ES-I3 (cell line): ENCODE measurements around the gene ARHGAP23.
A peak's percentile ranks its signal among the peaks of the same experiment; 100 is the strongest.
"Not testable (repeated sequence)": the region's sequence is repeated elsewhere in the genome, so short reads cannot be mapped to it uniquely, and the experiment has no call there.

ENCODE experiments used
- H3K36me3 ChIP-seq: 2 replicates; pipeline ENCODE4 v1.6.1; 2013; ENCODE audit warnings: mild to moderate bottlenecking, low read length, control low read depth, moderate library complexity; ENCODE audit not compliant: insufficient read depth
- H3K4me1 ChIP-seq: 2 replicates; pipeline ENCODE4 v1.6.1; 2013; ENCODE audit warnings: mild to moderate bottlenecking, control low read depth, low read length; ENCODE audit not compliant: insufficient read depth
- H3K9ac ChIP-seq: 2 replicates; pipeline ENCODE4 v1.6.1; 2013; ENCODE audit warnings: low read depth, mild to moderate bottlenecking, low read length, moderate library complexity
- H3K9me3 ChIP-seq: 2 replicates; pipeline ENCODE4 v1.6.1; 2013; ENCODE audit warnings: mild to moderate bottlenecking, low read length, moderate library complexity; ENCODE audit not compliant: control insufficient read depth, insufficient read depth

Gene ARHGAP23

DNA sequence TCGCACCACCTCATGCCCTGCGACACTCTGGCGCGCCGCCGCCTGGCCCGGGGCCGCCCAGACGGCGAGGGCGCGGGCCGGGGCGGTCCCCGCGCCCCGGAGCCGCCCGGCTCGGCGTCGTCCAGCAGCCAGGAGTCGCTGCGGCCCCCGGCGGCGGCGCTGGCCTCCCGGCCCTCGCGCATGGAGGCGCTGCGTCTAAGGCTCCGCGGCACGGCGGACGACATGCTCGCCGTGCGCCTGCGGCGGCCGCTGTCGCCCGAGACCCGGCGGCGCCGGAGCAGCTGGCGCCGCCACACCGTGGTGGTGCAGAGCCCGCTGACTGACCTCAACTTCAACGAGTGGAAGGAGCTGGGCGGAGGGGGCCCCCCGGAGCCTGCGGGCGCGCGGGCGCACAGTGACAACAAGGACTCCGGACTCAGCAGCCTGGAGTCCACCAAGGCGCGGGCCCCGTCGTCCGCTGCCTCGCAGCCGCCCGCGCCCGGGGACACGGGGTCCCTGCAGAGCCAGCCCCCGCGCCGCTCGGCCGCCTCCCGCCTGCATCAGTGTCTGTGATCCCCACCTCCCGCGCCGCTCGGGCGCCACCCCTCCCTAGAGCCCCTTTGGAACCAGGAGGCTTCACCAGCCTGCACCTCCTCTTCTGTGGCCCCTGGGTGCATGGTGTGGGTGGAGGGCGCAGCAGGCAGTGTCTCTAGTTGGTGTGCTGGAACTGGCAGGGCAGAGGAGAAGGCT is 82.3 kb downstream of the ARHGAP23 start:
- H3K36me3 ChIP-seq = no peaks in the 10 kb centered on the region; the same call in 1 of the 2 replicates
- H3K4me1 ChIP-seq = peaks cover 25% of the 10 kb centered on the region
- H3K9ac ChIP-seq = peak overlapping the region; percentile 23
- no peaks in the 10 kb centered on the region for H3K9me3 ChIP-seq

DNA sequence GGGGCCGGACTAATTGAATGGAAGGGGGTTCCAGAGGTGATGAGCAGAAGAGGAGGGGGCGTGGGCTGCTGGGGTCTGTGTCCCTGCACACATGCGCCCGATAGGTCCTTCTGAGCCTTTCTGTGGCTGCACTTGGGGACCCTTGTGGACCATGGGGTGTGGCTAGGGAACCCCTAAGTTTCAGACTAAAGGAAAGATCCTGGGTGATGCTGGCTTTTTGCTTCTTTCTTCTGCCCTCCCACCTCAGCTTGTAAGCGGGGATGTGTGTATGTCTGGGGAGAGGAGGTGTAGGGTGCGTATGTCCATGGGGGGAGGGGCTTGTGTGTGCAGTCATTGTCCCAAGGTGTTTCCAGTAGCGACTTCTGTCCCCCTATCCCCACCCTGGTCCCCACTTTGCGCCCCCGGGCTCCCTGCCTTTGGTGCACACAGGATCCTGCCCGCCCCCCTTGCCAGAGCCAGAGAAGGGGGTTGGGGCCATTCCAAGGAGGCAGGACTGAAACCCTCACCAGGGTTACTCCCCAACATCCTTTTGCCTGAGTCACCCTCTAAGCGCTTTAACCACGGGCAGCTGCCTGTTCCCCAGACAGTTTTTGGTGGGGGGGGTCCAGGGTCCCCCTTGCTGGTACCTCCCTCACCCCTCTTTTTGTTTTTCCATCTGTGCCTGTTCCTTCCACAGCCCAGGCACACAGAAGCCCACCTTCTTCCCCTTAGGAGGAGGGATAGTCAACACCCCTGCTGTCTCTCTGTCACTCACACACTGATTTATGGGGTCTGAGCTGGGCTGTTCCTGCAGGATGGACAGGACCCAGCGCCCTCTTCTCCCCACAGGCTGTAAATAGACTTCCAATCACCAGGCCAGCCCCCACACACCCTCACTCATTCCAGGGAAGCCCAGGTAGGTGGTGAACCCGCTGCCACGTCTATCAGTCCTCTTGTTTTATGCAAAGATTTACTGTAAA is 83.2 kb downstream of the ARHGAP23 start:
- Histone ChIP-seq H3K4me1 (peaks cover 25% of the 10 kb centered on the region), H3K36me3 (no peaks in the 10 kb centered on the region; the same call in 1 of the 2 replicates), H3K9ac (peak overlapping the region; percentile 23), H3K9me3 (no peaks in the 10 kb centered on the region)

GRCh38 chr17:38512473-38513058 is 84.3 kb downstream of the ARHGAP23 start:
- H3K36me3 ChIP-seq = no peaks in the 10 kb centered on the region
- peaks cover 21% of the 10 kb centered on the region for H3K4me1 ChIP-seq
- no peak overlapping the region for H3K9ac ChIP-seq
- H3K9me3 ChIP-seq = no peaks in the 10 kb centered on the region

GRCh38 chr17:38526526-38526925 is 98.3 kb downstream of the ARHGAP23 start:
- not testable (repeated sequence) for H3K9ac ChIP-seq, H3K9me3 ChIP-seq, H3K4me1 ChIP-seq, H3K36me3 ChIP-seq

DNA sequence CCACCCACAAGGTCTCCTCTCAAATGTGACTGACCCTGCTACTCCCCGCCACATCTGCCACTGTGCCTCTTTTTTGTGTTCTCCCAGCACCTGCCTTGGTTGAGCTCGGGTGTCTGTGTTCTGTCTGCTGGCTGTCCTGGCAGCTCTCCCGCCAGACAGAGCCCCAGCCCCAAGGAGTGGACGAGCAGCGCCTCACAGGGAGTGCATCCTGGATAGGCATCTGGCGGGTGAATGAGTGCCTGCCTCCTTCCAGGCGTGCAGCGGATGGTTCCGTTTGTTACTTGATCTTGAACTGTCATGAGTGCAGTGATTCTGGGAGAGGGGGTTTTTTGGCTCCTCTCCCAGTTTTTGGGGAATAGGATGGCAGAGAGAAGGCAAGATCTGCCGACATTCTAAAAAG is 99.9 kb downstream of the ARHGAP23 start:
- H3K9ac ChIP-seq, H3K4me1 ChIP-seq, H3K9me3 ChIP-seq, H3K36me3 ChIP-seq: not testable (repeated sequence)

GRCh38 chr17:38530856-38531255 is 102.6 kb downstream of the ARHGAP23 start:
- H3K9me3 ChIP-seq, H3K4me1 ChIP-seq, H3K9ac ChIP-seq, H3K36me3 ChIP-seq: not testable (repeated sequence)

DNA sequence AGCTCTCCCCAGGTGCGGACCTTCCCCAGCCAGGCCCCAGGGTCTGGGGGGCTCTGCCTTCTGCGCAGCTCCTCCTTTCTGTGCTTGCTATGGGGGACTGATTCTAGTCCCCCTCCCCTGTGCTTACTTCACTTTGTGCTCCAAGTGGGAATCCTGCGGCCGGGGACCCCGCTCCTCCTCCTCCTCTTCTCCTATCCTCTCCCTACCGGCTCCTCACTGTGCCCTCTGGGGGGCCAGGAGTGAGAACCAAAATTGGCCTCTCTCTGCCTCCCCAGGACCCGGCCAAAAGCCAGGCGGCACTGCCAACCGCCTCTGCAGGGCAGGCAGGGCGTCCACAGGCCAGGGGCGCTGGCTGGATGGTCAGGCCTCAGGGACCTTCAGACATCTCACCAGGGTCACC is 103.5 kb downstream of the ARHGAP23 start:
- not testable (repeated sequence) for H3K4me1 ChIP-seq, H3K9ac ChIP-seq, H3K36me3 ChIP-seq, H3K9me3 ChIP-seq

DNA sequence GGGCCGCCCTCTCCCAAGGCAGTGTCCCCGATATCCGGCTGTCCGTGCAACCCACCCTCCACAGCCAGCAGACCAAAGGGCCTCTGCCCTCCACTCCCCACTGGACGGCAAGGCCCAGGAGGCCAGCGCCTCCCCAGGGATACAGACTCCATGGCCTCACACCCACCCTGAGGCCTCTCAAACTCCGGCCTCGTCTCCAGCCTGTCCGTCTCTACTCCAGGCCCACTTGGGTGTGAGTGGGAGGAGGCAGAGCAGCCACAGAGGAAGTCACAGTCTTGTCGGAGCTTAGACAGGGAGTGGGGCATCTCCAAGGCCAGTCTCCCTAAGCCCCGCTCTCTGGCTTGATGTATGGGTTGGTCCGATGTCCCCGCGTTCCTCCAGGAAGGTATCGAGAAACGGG is 104.2 kb downstream of the ARHGAP23 start:
- H3K36me3 ChIP-seq = no peaks in the 10 kb centered on the region
- peaks cover 8% of the 10 kb centered on the region for H3K4me1 ChIP-seq
- no peak overlapping the region for H3K9ac ChIP-seq
- H3K9me3 ChIP-seq = no peaks in the 10 kb centered on the region

DNA sequence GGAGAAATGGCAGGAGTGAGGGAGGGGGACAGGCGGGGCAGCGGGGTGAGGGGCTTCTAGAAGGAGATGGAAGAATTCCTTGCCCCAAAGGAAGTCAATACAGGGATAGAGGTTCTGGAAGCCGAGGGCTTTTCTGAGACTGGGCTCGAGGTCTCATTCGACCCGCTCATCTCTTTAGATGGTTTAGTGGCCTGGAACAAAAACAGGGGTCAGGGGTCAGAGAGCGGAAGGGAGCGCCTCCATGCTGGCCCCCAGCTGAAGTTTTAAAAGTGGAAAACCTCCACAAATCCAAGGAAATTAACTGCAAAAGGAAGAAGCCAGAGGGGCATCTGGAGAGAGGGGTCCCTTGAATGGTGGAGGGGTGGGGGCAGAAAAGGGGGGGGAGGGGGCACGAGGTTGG is 105.0 kb downstream of the ARHGAP23 start:
- Histone ChIP-seq H3K36me3 (no peaks in the 10 kb centered on the region), H3K4me1 (peaks cover 8% of the 10 kb centered on the region), H3K9me3 (no peaks in the 10 kb centered on the region), H3K9ac (no peak overlapping the region)

- Histone ChIP-seq H3K9ac (no peak overlapping the region), H3K4me1 (peaks cover 8% of the 10 kb centered on the region), H3K9me3 (no peaks in the 10 kb centered on the region), H3K36me3 (no peaks in the 10 kb centered on the region)
Measured at GRCh38 chr17:38533866-38534497, 105.7 kb downstream of the ARHGAP23 start.

DNA sequence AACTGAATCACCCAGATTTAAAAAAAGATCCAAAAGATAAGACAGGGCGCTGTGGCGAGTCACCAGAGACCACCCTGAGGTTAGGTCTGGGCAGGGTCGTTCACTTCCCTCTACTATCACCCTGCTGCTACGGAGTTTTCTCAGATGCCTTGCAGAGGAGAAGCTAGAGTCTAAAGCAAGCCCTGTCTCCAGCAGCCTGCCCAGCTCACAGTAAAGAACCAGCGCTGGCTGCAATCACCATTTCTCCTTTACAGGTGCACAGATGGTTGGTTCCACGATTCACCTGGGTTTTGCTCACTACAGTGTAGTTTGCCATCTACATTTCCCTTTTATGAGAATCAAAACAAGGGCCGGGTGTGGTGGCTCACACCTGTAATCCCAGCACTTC is 106.2 kb downstream of the ARHGAP23 start:
- H3K36me3 ChIP-seq = no peaks in the 10 kb centered on the region
- no peak overlapping the region for H3K9ac ChIP-seq
- H3K9me3 ChIP-seq = no peaks in the 10 kb centered on the region
- peaks cover 8% of the 10 kb centered on the region for H3K4me1 ChIP-seq

GRCh38 chr17:38535886-38536285 is 107.6 kb downstream of the ARHGAP23 start:
- Histone ChIP-seq H3K36me3 (no peaks in the 10 kb centered on the region), H3K9ac (no peak overlapping the region), H3K9me3 (no peaks in the 10 kb centered on the region), H3K4me1 (peaks cover 8% of the 10 kb centered on the region)

DNA sequence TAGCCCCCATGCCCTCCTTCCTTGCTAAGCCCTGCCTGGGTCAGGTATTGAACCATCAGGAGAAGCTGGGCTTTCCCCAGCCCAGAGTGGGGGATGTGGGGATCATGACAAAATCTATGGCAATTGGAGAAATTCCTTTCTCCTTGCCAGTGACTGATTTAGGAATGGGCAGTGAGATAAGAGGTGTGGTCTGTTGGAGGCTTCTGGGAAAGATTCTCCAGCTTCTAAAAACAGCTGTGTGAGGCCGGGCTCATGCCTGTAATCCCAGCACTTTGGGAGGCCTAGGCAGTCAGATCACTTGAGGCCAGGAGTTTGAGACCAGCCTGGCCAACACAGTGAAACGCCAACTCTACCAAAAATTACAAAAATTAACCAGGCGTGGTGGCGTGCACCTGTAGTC is 108.4 kb downstream of the ARHGAP23 start:
- H3K36me3 ChIP-seq = no peaks in the 10 kb centered on the region
- H3K9ac ChIP-seq = no peak overlapping the region
- H3K9me3 ChIP-seq = no peaks in the 10 kb centered on the region
- peaks cover 8% of the 10 kb centered on the region for H3K4me1 ChIP-seq

DNA sequence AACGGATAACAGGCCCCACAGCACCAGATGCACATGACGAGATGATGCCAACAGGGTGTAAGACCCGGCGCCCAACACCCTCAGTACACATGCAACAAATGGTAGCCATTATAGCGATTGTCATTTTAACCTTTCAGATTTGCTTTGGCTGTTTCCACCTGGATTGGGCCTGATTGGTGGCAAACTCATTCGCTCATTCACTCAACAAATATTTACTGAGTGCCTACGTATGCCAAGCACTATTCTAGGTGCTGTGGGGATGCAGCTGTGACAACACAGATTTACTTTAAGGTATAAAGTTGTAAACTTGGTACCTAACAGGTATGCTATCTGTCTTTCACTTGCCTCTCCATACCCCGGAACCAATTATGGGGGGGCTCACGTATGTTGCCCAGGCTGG is 110.6 kb downstream of the ARHGAP23 start:
- no peaks in the 10 kb centered on the region for H3K36me3 ChIP-seq
- H3K4me1 ChIP-seq = peaks cover 12% of the 10 kb centered on the region
- no peaks in the 10 kb centered on the region for H3K9me3 ChIP-seq
- H3K9ac ChIP-seq = no peak overlapping the region
